Right lobe of liver (tissue), 6 donors: ENCODE measurements around the gene LST1. TPM values are rescaled to one million over a fixed set of nuclear protein-coding genes. Genes with fewer than 3 reads are reported as not detected.
A peak's percentile ranks its signal among the peaks of the same experiment; 100 is the strongest.

ENCODE experiments used
- ATAC-seq, 4 donors: fragments of 200-7000 bp; cut with Tn5 transposase; one replicate each; pipeline ENCODE4 v1.9.1; 2020; ENCODE audit warnings: mild to moderate bottlenecking in 4 of 4, moderate library complexity in 4 of 4
- DNase-seq, 3 donors: peaks; one replicate each; pipeline ENCODE4 v3.0.0-alpha.2; 2020
- H3K27ac ChIP-seq, 3 donors: fragments of 200-600 bp; one replicate each; pipeline ENCODE4 v1.8.0; 2022
- H3K27me3 ChIP-seq, 2 donors: fragments of 200-600 bp; one replicate each; pipeline ENCODE4 v1.8.0; 2022
- H3K36me3 ChIP-seq, 4 donors: fragments of 200-600 bp; sonication (generic) in 1 of 4; one replicate each; pipeline versions ENCODE4 v1.5.1 to v1.8.0; 2017 to 2022; ENCODE audit warnings: control low read depth in 1 of 4
- H3K4me1 ChIP-seq, 4 donors: fragments of 200-600 bp; sonication (generic) in 1 of 4; one replicate each; pipeline versions ENCODE4 v1.5.1 to v1.8.0; 2017 to 2022; ENCODE audit warnings: control low read depth in 1 of 4
- H3K4me3 ChIP-seq, 3 donors: fragments of 200-600 bp; one replicate each; pipeline ENCODE4 v1.8.0; 2022
- H3K9me3 ChIP-seq, 4 donors: fragments of 200-600 bp; sonication (generic) in 1 of 4; one replicate each; pipeline versions ENCODE4 v1.5.1 to v1.8.0; 2017 to 2022; ENCODE audit warnings: control low read depth in 1 of 4
- CTCF ChIP-seq, 4 donors: fragments of 200-600 bp in 3 of 4; fragments of 450-650 bp in 1 of 4; IDR thresholded peaks; one replicate each; pipeline versions ENCODE4 v1.5.1 to v1.8.0; 2016 to 2022; ENCODE audit warnings: antibody characterized with exemption in 4 of 4, mild to moderate bottlenecking in 2 of 4
- POLR2A ChIP-seq: fragments of 450-650 bp; IDR thresholded peaks from one replicate; pipeline ENCODE4 v1.6.1; 2017; ENCODE audit warnings: antibody characterized with exemption, mild to moderate bottlenecking
- WGBS: methylation state at CpG from one replicate; pipeline ENCODE4 v1.1.6; 2018; ENCODE audit warnings: low coverage, low lambda C conversion rate; ENCODE audit not compliant: insufficient coverage; ENCODE audit errors: missing lambda C conversion rate; 5-methylcytosine and 5-hydroxymethylcytosine counted together
- intact Hi-C, 2 donors: fragments of 100-400 bp; cut with DNase I; formaldehyde crosslinking; loops; one replicate each; pipeline versions ENCODE4 v1.11.2 to v1.14.1; 2022
- long read RNA-seq: library from polyadenylated mRNA; unstranded; transcript quantifications from one replicate; pipeline ENCODE4 v2.0.0, GENCODE V29; 2019
- total RNA-seq, 6 experiments: library from RNA; depleted of rRNA in 2 of 6; stranded (reverse); fragments of >200 nt in 2 of 6; fragmentation: NEBNext Ultra II Directional in 3 of 6; extraction: Animal tissue kit (Norgen Biotek cat#: 25700) in 3 of 6; gene quantifications; one replicate each; pipeline versions ENCODE4 v1.1.0 to v1.2.4, GENCODE V29; 2016 to 2023
- donor health status: DM: no; HTN: yes; CAD: no.
- donor health status: DM: no; HTN: no; CAD: no.
- donor health status: DM: no; HTN: no; CAD: no.
- donor health status: DM: no; HTN: yes; CAD: no.
- donor health status: DM: no; HTN: yes; CAD: no.

Gene LST1
- total RNA-seq = 10 to 100 TPM in 1 of 6 experiments, 1 to 10 TPM in 5; 1.5 to 21.5 (median 6.7) TPM
- long read RNA-seq, partial matches to known transcripts = 0 of 1 reads
- long read RNA-seq, other reads (novel, unspliced or antisense) = 1 of 1 reads

- DNase-seq (peak in 1 of 3 donors; percentile 60), ATAC-seq (peak; percentile 35 to 45 (median 38))
- Histone ChIP-seq H3K4me1 (no peaks in the 10 kb centered on the region), H3K4me3 (peak within 1 kb of the TSS in 2 of 3 donors; percentile 9 to 12), H3K9me3 (no peaks in the 10 kb centered on the region), H3K27ac (peak within 1 kb of the TSS in 2 of 3 donors; percentile 22 to 26), H3K36me3 (no peaks in the 10 kb centered on the region), H3K27me3 (no peaks in the 10 kb centered on the region)
- intact Hi-C loops = no loop called here
- no peak for TF ChIP-seq CTCF (IDR thresholded peaks at IDR 0.05)
- TF ChIP-seq POLR2A = no peak
- WGBS = 33% methylated on average over 1 of the region's 1 CpG
These were observed at the start of gene LST1 for GRCh38 chr6:31586008-31586407. LST1 (plus strand) TSS chr6:31586277; CDS start chr6:31587300, 1,023 bp downstream.

- H3K36me3 ChIP-seq = peaks cover 11 to 64% (median 32%) of the 10 kb centered on the region in 4 donors
- peak in 2 of 3 donors; percentile 68 to 72 for DNase-seq
- no peaks in the 10 kb centered on the region for H3K27me3 ChIP-seq
- 41% methylated on average over 3 of the region's 6 CpGs for WGBS
- H3K4me1 ChIP-seq = peaks cover 0 to 29% (median 13%) of the 10 kb centered on the region in 4 donors
- H3K9me3 ChIP-seq = no peaks in the 10 kb centered on the region
- TF ChIP-seq CTCF (IDR thresholded peaks at IDR 0.05) (no peak), POLR2A (no peak)
- ATAC-seq = peak in 3 of 4 donors; percentile 19 to 39 (median 23)
- intact Hi-C loops = no loop called here
- no peak overlapping the region for H3K4me3 ChIP-seq
- H3K27ac ChIP-seq = peak overlapping the region in 1 of 3 donors; percentile 16
These were observed 47.2 kb upstream of the LST1 start for GRCh38 chr6:31538805-31539400.

- H3K4me1 ChIP-seq = peaks cover 0 to 29% (median 13%) of the 10 kb centered on the region in 4 donors
- no peak for TF ChIP-seq POLR2A
- no peak for TF ChIP-seq CTCF (IDR thresholded peaks at IDR 0.05)
- no peaks in the 10 kb centered on the region for H3K9me3 ChIP-seq
- DNase-seq = no peak
- no peak for ATAC-seq
- intact Hi-C loops = no loop called here
- H3K4me3 ChIP-seq = peak overlapping the region; percentile 56 to 78 (median 78)
- 13% methylated on average over 4 of the region's 4 CpGs for WGBS
- H3K27ac ChIP-seq = peak overlapping the region; percentile 88 to 98 (median 97)
- H3K27me3 ChIP-seq = no peaks in the 10 kb centered on the region
- peaks cover 4 to 46% (median 19%) of the 10 kb centered on the region in 4 donors for H3K36me3 ChIP-seq
These were observed 45.4 kb upstream of the LST1 start for GRCh38 chr6:31540640-31541039.

DNA sequence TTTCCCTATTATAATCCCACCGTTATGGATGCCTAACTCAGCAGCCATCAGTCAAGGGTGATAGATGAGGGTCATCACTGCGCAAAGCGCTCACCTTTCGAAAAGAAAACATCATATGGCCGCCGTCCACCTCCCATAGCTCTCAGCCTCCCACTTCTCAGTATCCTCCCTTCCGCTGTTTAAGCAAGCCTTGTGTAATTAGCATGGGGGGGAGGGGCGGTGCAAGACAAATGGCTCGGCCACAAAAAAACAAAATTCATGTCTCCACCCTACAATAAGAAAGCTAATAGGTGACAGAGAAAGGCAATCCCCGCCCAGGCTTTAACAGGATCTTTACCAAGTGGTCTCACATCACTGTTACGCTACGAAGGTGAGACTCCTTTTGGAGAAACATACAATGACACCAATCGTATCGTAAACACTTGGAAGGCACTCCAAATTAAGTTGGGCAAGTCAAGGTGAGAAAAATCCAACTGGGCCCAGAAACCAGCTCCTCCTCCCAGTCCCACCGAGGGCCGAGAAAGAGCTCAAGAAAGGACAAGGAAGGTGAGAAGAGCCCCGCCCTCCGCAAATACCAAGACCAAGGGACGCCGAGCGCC lies 44.9 kb upstream of the LST1 start:
- peaks cover 0 to 41% (median 16%) of the 10 kb centered on the region in 4 donors for H3K36me3 ChIP-seq
- intact Hi-C loops = no loop called here
- no peak for DNase-seq
- H3K27me3 ChIP-seq = no peaks in the 10 kb centered on the region
- WGBS = 1% methylated on average over 21 of the region's 21 CpGs
- H3K27ac ChIP-seq = peak overlapping the region; percentile 88 to 98 (median 97)
- no peaks in the 10 kb centered on the region for H3K9me3 ChIP-seq
- ATAC-seq = peak; percentile 11 to 31 (median 20)
- H3K4me3 ChIP-seq = peak overlapping the region; percentile 56 to 78 (median 78)
- TF ChIP-seq CTCF (IDR thresholded peaks at IDR 0.05) (no peak), POLR2A (no peak)
- H3K4me1 ChIP-seq = peaks cover 0 to 29% (median 13%) of the 10 kb centered on the region in 4 donors
